Measurements from ENCODE around the gene HNF1B. TPM values are rescaled to one million over a fixed set of nuclear protein-coding genes. Genes with fewer than 3 reads are reported as not detected.

HNF1B gene
- total and polyA plus RNA-seq, 10 of the 15 experiments (the other 5 are each of a cell fraction or from before 2014, with no cell fraction given) = 0.51 to 12.7 (median 1.9) TPM

DNA sequence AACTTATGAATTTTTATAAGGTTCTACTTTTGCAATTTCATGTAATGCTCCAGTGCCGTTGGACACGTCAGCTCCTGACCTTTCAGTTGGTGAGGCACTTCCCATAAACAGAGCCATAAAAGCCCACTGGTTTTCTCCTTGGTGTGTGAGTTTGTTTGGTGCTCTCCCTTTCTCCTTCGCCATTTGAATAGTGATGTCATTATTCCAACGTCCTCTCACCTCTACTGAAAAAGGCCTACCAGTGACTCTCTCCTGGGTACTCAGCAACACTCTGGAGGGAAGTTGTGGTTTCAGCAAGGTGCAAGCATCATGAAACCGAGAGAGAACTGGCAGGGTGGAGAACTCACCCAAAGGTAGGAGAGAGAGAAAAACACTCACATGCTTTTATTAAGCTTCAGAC is 29.6 kb upstream of the HNF1B start (continued):
- TF ChIP-seq, protein P1, sequence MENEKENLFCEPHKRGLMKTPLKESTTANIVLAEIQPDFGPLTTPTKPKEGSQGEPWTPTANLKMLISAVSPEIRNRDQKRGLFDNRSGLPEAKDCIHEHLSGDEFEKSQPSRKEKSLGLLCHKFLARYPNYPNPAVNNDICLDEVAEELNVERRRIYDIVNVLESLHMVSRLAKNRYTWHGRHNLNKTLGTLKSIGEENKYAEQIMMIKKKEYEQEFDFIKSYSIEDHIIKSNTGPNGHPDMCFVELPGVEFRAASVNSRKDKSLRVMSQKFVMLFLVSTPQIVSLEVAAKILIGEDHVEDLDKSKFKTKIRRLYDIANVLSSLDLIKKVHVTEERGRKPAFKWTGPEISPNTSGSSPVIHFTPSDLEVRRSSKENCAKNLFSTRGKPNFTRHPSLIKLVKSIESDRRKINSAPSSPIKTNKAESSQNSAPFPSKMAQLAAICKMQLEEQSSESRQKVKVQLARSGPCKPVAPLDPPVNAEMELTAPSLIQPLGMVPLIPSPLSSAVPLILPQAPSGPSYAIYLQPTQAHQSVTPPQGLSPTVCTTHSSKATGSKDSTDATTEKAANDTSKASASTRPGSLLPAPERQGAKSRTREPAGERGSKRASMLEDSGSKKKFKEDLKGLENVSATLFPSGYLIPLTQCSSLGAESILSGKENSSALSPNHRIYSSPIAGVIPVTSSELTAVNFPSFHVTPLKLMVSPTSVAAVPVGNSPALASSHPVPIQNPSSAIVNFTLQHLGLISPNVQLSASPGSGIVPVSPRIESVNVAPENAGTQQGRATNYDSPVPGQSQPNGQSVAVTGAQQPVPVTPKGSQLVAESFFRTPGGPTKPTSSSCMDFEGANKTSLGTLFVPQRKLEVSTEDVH (IDR thresholded peaks at IDR 0.05; ENCODE audit: low read depth, partially characterized antibody) = no peak
- TF ChIP-seq ZNF384 (IDR thresholded peaks at IDR 0.05; ENCODE audit: borderline replicate concordance, low read depth, low read length) = no peak
- TF ChIP-seq ZZZ3 (IDR thresholded peaks at IDR 0.05; ENCODE audit: control insufficient read depth, insufficient read length, low read depth) = no peak
- peak; percentile 91 for TF ChIP-seq DPF2 (IDR thresholded peaks at IDR 0.05)
- TF ChIP-seq RELA (IDR thresholded peaks at IDR 0.05; ENCODE audit: borderline replicate concordance, partially characterized antibody) = no peak
- TF ChIP-seq SMC3 (IDR thresholded peaks at IDR 0.05; ENCODE audit: borderline replicate concordance, low read length) = no peak; the same call in 1 of the 2 replicates
- TF ChIP-seq, protein P2, sequence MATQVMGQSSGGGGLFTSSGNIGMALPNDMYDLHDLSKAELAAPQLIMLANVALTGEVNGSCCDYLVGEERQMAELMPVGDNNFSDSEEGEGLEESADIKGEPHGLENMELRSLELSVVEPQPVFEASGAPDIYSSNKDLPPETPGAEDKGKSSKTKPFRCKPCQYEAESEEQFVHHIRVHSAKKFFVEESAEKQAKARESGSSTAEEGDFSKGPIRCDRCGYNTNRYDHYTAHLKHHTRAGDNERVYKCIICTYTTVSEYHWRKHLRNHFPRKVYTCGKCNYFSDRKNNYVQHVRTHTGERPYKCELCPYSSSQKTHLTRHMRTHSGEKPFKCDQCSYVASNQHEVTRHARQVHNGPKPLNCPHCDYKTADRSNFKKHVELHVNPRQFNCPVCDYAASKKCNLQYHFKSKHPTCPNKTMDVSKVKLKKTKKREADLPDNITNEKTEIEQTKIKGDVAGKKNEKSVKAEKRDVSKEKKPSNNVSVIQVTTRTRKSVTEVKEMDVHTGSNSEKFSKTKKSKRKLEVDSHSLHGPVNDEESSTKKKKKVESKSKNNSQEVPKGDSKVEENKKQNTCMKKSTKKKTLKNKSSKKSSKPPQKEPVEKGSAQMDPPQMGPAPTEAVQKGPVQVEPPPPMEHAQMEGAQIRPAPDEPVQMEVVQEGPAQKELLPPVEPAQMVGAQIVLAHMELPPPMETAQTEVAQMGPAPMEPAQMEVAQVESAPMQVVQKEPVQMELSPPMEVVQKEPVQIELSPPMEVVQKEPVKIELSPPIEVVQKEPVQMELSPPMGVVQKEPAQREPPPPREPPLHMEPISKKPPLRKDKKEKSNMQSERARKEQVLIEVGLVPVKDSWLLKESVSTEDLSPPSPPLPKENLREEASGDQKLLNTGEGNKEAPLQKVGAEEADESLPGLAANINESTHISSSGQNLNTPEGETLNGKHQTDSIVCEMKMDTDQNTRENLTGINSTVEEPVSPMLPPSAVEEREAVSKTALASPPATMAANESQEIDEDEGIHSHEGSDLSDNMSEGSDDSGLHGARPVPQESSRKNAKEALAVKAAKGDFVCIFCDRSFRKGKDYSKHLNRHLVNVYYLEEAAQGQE (IDR thresholded peaks at IDR 0.05; ENCODE audit: low read depth, low read length) = no peak
- TF ChIP-seq MYB (IDR thresholded peaks at IDR 0.05; ENCODE audit: borderline replicate concordance, low read depth, low read length) = no peak
- no peak for TF ChIP-seq CHD4 (IDR thresholded peaks at IDR 0.05)
- TF ChIP-seq, protein P3, sequence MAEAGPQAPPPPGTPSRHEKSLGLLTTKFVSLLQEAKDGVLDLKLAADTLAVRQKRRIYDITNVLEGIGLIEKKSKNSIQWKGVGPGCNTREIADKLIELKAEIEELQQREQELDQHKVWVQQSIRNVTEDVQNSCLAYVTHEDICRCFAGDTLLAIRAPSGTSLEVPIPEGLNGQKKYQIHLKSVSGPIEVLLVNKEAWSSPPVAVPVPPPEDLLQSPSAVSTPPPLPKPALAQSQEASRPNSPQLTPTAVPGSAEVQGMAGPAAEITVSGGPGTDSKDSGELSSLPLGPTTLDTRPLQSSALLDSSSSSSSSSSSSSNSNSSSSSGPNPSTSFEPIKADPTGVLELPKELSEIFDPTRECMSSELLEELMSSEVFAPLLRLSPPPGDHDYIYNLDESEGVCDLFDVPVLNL (IDR thresholded peaks at IDR 0.05; ENCODE audit: low read depth, low read length) = no peak
- TF ChIP-seq CREB1 (IDR thresholded peaks at IDR 0.05; ENCODE audit: low read depth) = peak; percentile 45; the same call in 1 of the 2 replicates
- TF ChIP-seq MYC (IDR thresholded peaks at IDR 0.05; ENCODE audit: insufficient read depth, insufficient read length, insufficient replicate concordance, low read length, severe bottlenecking) = no peak
- no peak for TF ChIP-seq CBX5 (IDR thresholded peaks at IDR 0.05; ENCODE audit: low read depth)
- TF ChIP-seq HDGF (IDR thresholded peaks at IDR 0.05) = no peak
- TF ChIP-seq, protein P4, sequence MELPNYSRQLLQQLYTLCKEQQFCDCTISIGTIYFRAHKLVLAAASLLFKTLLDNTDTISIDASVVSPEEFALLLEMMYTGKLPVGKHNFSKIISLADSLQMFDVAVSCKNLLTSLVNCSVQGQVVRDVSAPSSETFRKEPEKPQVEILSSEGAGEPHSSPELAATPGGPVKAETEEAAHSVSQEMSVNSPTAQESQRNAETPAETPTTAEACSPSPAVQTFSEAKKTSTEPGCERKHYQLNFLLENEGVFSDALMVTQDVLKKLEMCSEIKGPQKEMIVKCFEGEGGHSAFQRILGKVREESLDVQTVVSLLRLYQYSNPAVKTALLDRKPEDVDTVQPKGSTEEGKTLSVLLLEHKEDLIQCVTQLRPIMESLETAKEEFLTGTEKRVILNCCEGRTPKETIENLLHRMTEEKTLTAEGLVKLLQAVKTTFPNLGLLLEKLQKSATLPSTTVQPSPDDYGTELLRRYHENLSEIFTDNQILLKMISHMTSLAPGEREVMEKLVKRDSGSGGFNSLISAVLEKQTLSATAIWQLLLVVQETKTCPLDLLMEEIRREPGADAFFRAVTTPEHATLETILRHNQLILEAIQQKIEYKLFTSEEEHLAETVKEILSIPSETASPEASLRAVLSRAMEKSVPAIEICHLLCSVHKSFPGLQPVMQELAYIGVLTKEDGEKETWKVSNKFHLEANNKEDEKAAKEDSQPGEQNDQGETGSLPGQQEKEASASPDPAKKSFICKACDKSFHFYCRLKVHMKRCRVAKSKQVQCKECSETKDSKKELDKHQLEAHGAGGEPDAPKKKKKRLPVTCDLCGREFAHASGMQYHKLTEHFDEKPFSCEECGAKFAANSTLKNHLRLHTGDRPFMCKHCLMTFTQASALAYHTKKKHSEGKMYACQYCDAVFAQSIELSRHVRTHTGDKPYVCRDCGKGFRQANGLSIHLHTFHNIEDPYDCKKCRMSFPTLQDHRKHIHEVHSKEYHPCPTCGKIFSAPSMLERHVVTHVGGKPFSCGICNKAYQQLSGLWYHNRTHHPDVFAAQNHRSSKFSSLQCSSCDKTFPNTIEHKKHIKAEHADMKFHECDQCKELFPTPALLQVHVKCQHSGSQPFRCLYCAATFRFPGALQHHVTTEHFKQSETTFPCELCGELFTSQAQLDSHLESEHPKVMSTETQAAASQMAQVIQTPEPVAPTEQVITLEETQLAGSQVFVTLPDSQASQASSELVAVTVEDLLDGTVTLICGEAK (IDR thresholded peaks at IDR 0.05; ENCODE audit: borderline replicate concordance) = no peak
- TF ChIP-seq PAX5 (IDR thresholded peaks at IDR 0.05; ENCODE audit: borderline replicate concordance, low read depth, low read length) = peak; percentile 49; the same call in 1 of the 2 replicates
